ENCODE measurements around the gene LMBR1L. TPM values are rescaled to one million over a fixed set of nuclear protein-coding genes. Genes with fewer than 3 reads are reported as not detected.

Gene LMBR1L, protein sequence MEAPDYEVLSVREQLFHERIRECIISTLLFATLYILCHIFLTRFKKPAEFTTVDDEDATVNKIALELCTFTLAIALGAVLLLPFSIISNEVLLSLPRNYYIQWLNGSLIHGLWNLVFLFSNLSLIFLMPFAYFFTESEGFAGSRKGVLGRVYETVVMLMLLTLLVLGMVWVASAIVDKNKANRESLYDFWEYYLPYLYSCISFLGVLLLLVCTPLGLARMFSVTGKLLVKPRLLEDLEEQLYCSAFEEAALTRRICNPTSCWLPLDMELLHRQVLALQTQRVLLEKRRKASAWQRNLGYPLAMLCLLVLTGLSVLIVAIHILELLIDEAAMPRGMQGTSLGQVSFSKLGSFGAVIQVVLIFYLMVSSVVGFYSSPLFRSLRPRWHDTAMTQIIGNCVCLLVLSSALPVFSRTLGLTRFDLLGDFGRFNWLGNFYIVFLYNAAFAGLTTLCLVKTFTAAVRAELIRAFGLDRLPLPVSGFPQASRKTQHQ
- total RNA-seq (2014; rRNA removed; shearing (Covaris generic)) (26.8 and 37.2 TPM in 2 replicates), total RNA-seq (2022) (43.6 and 48.1 TPM in 2 replicates), Bru-seq, nascent RNA (percentile 50 among the genes with signal in this experiment), BruChase-seq, experiment 1, labeled RNA remaining after a 6-hour chase (percentile 58 among the genes with signal in this experiment), BruChase-seq, experiment 2, labeled RNA remaining after a 2-hour chase (percentile 59 among the genes with signal in this experiment)
- long read RNA-seq, partial matches to known transcripts, result 0 of 1 reads
- long read RNA-seq, other reads (novel, unspliced or antisense), result 1 of 1 reads

DNA sequence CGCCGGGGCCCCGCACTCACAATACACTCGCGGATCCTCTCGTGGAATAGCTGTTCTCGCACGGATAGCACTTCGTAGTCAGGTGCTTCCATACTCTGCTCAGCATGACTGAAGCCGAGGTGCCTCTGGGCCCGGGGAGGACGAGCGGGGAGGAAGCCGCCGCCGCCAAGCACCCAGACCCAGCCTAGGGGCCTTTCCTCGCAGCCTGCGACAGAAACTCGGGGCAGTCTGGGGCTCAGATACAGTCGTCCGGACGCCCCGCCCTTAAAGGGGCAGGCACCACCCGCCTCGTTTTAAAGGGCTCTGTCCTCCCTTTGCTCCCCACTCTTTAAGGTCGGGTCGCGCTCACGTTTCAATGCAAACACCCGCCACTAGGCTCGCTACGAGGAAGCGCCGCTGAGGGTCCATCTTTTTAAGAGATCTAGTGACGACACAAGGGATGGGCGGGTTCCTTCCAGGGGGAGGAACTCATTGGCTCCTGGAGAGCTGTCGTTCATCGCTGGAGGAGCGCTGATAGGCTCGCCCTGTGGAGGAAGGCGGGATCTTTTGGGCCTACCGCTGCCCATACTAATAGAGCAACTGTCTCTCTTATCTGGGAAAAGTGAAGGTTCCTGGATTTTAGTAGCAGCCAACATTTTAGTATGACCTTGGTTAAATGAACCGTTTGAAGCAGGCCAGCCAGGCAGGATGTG, at the start of gene LMBR1L:
Gene LMBR1L (minus strand): TSS at position 384 of the 692 bp plus-strand sequence. CDS start 292 bp downstream, at position 92.
- BruUV-seq (replicated peaks), result no TSS peak
- peak within 1 kb of the TSS; percentile 51 for H3K27ac ChIP-seq (ENCODE audit: low read depth, low read length, poor library complexity, severe bottlenecking)
- peak; percentile 99 for DNase-seq (ENCODE audit: low spot score)
- no peaks in the 10 kb centered on the region for H4K20me1 ChIP-seq (ENCODE audit: insufficient read depth, low read length)
- peak within 1 kb of the TSS; percentile 99 for H2AFZ ChIP-seq (ENCODE audit: low read length)
- TF ChIP-seq, protein P1, sequence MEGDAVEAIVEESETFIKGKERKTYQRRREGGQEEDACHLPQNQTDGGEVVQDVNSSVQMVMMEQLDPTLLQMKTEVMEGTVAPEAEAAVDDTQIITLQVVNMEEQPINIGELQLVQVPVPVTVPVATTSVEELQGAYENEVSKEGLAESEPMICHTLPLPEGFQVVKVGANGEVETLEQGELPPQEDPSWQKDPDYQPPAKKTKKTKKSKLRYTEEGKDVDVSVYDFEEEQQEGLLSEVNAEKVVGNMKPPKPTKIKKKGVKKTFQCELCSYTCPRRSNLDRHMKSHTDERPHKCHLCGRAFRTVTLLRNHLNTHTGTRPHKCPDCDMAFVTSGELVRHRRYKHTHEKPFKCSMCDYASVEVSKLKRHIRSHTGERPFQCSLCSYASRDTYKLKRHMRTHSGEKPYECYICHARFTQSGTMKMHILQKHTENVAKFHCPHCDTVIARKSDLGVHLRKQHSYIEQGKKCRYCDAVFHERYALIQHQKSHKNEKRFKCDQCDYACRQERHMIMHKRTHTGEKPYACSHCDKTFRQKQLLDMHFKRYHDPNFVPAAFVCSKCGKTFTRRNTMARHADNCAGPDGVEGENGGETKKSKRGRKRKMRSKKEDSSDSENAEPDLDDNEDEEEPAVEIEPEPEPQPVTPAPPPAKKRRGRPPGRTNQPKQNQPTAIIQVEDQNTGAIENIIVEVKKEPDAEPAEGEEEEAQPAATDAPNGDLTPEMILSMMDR (conservative IDR thresholded peaks at IDR 0.05; ENCODE audit: low read length), result peak; percentile 65
- TF ChIP-seq EZH2phosphoT487 (IDR thresholded peaks at IDR 0.05; ENCODE audit: borderline replicate concordance, low read depth, low read length), result no peak
- H3K36me3 ChIP-seq (ENCODE audit: insufficient read depth, low read length), result no peaks in the 10 kb centered on the region
- H3K9me2 ChIP-seq (ENCODE audit: insufficient read depth, low read length), result no peaks in the 10 kb centered on the region
- peaks cover 28% of the 10 kb centered on the region for H3K4me1 ChIP-seq (ENCODE audit: insufficient read depth, low read length, poor library complexity, severe bottlenecking)
- peak within 1 kb of the TSS; percentile 81 for H3K4me3 ChIP-seq (ENCODE audit: low read depth, low read length, poor library complexity, severe bottlenecking)
- no peaks in the 10 kb centered on the region for H3K9me3 ChIP-seq (ENCODE audit: low read length)
- H3K79me2 ChIP-seq (ENCODE audit: insufficient read depth, low read depth, low read length), result no peaks in the 10 kb centered on the region
- ChIA-PET CTCF (ENCODE audit: unreplicated experiment) (interaction anchor here (0.6 to 1.5 kb wide), 2 partner anchors 20 to 220 kb away, joined by 5 to 10 read pairs; partner anchors contain the start of gene TUBA1B), POLR2A (interaction anchor here (0.7 to 1.9 kb wide), 6 partner anchors 10 to 79 kb away, joined by 3 to 7 read pairs (median 4); partner anchors contain the start of gene TUBA1A)
- intact Hi-C loops (cut with micrococcal nuclease; ENCODE audit: unreplicated experiment), result loop anchor here (1.0 kb wide), 2 partner anchors 20 to 79 kb away; partner anchors contain the start of gene TUBA1A
- peak within 1 kb of the TSS; percentile 76 for H3K4me2 ChIP-seq (ENCODE audit: low read length)

GRCh38 chr12:49160399-49160798, 49.8 kb upstream of the LMBR1L start:
- BruUV-seq (replicated peaks), result no TSS peak
- ChIA-PET POLR2A (interaction anchor here (0.5 to 1.9 kb wide), 7 partner anchors 10 to 611 kb away, joined by 3 to 8 read pairs (median 4); partner anchors contain the start of gene TUBA1A), CTCF (ENCODE audit: unreplicated experiment) (no interaction called here)
- TF ChIP-seq, protein P1 (conservative IDR thresholded peaks at IDR 0.05; ENCODE audit: low read length), result no peak
- no peak for TF ChIP-seq EZH2phosphoT487 (IDR thresholded peaks at IDR 0.05; ENCODE audit: borderline replicate concordance, low read depth, low read length)
- Histone ChIP-seq H3K9me3 (ENCODE audit: low read length) (no peaks in the 10 kb centered on the region), H3K36me3 (ENCODE audit: insufficient read depth, low read length) (no peaks in the 10 kb centered on the region), H4K20me1 (ENCODE audit: insufficient read depth, low read length) (no peaks in the 10 kb centered on the region), H3K9me2 (ENCODE audit: insufficient read depth, low read length) (no peaks in the 10 kb centered on the region), H3K79me2 (ENCODE audit: insufficient read depth, low read depth, low read length) (no peaks in the 10 kb centered on the region), H3K4me3 (ENCODE audit: low read depth, low read length, poor library complexity, severe bottlenecking) (peak overlapping the region; percentile 26), H3K4me1 (ENCODE audit: insufficient read depth, low read length, poor library complexity, severe bottlenecking) (peaks cover 30% of the 10 kb centered on the region), H3K27ac (ENCODE audit: low read depth, low read length, poor library complexity, severe bottlenecking) (peak overlapping the region; percentile 27), H2AFZ (ENCODE audit: low read length) (peak overlapping the region; percentile 27; the same call in 1 of the 2 replicates), H3K4me2 (ENCODE audit: low read length) (peak overlapping the region; percentile 42)
- intact Hi-C loops (cut with micrococcal nuclease; ENCODE audit: unreplicated experiment), result no loop called here
- peak; percentile 16 for DNase-seq (ENCODE audit: low spot score)
